ENCODE results near the gene LRRC3.

DNA sequence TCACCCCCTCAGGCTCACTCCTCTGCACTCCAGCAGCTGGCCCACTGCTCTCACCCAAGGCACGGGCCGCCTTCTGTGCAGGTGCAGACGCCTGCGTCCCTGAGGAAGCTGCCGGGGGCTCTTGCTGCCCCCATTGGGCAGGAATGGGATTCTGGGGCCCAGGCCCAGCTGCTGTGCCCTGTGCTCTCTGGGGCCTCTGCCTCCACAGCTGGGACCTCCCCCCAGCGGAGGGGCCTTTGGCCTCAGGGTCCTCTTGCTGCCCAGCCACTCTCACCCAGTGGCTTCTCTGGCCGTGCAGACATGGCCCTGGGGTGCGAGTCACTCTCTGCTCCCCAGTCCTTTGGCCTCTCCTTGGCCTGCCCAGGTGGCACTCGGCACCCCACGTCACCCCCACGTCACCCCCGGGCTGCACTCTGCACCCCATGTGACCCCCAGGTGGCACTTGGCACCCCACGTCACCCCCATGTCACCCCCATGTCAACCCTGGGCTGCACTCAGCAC lies 19.1 kb upstream of the LRRC3 start:
- no peak for TF ChIP-seq CTCF (optimal IDR thresholded peaks at IDR 0.05 in 1 of 3, IDR thresholded peaks at IDR 0.05 in 1 of 3, conservative IDR thresholded peaks at IDR 0.05 in 1 of 3; ENCODE audit: extremely low read depth in 1 of 3, insufficient read depth in 2 of 3, low read length in 3 of 3)
- no peak for TF ChIP-seq EZH2 (IDR thresholded peaks at IDR 0.05; ENCODE audit: low read length)
